GM19099 (cell line): ENCODE results near the gene ERC2.

ENCODE experiments used
- POLR2A ChIP-seq: IDR thresholded peaks from 3 replicates; pipeline ENCODE4 v1.6.1; 2011; ENCODE audit warnings: low read depth; ENCODE audit not compliant: insufficient read length; ENCODE audit errors: extremely low read depth

Gene ERC2

GRCh38 chr3:55984626-55985025 lies 483.6 kb downstream of the ERC2 start:
- no peak for TF ChIP-seq POLR2A

- no peak for TF ChIP-seq POLR2A
Observed at GRCh38 chr3:55978953-55979352, 489.3 kb downstream of the ERC2 start.

- TF ChIP-seq POLR2A = no peak
Observed at GRCh38 chr3:55974421-55975165, 493.7 kb downstream of the ERC2 start.

GRCh38 chr3:55969634-55970033 lies 498.6 kb downstream of the ERC2 start:
- TF ChIP-seq POLR2A = no peak

GRCh38 chr3:55968331-55968730 lies 499.9 kb downstream of the ERC2 start:
- TF ChIP-seq POLR2A = no peak

- TF ChIP-seq POLR2A = no peak
Observed at GRCh38 chr3:55966566-55966965, 501.7 kb downstream of the ERC2 start.

GRCh38 chr3:55965776-55966175 lies 502.5 kb downstream of the ERC2 start:
- TF ChIP-seq POLR2A = no peak

- TF ChIP-seq POLR2A = no peak
Observed at GRCh38 chr3:55964491-55964985, 503.7 kb downstream of the ERC2 start.

- TF ChIP-seq POLR2A = no peak
Observed at GRCh38 chr3:55963601-55964000, 504.7 kb downstream of the ERC2 start.

GRCh38 chr3:55959471-55960080 lies 508.7 kb downstream of the ERC2 start:
- no peak for TF ChIP-seq POLR2A

GRCh38 chr3:55958605-55959004 lies 509.7 kb downstream of the ERC2 start:
- TF ChIP-seq POLR2A = no peak

- no peak for TF ChIP-seq POLR2A
Observed at GRCh38 chr3:55955891-55956477, 512.3 kb downstream of the ERC2 start.

GRCh38 chr3:55951388-55951787 lies 516.9 kb downstream of the ERC2 start:
- TF ChIP-seq POLR2A = no peak

- no peak for TF ChIP-seq POLR2A
Observed at GRCh38 chr3:55947406-55947805, 520.9 kb downstream of the ERC2 start.

- no peak for TF ChIP-seq POLR2A
Observed at GRCh38 chr3:55946574-55947160, 521.6 kb downstream of the ERC2 start.

GRCh38 chr3:55942868-55943267 lies 525.4 kb downstream of the ERC2 start:
- TF ChIP-seq POLR2A = no peak
